GM18907 (cell line): ENCODE results near the gene C2CD5.
A peak's percentile ranks its signal among the peaks of the same experiment; 100 is the strongest.

Source experiments
- ATAC-seq: cut with Tn5 transposase; IDR thresholded peaks from one replicate; pipeline ENCODE4 v1.9.1; 2021; ENCODE audit warnings: mild to moderate bottlenecking, moderate library complexity; ENCODE audit not compliant: unreplicated experiment

C2CD5 gene

DNA sequence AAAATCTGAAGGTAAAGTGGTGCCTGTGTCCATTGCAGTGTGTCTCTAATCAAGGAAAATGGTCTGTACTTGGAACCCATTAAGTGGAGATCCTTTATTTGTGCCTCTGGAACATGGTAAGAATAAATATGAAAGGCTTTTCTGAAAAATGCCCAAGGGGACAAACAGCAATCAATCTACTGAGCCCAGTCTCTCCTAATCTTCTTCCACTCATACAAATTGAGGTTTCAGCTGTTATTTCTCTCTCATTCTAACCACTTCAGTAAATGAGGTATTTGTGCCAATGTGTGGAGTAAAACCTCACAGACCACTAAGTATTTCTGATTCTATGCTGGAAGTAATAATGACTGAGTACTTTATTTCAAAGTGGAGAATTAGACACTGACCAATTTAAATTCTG lies 127.5 kb downstream of the C2CD5 start:
- ATAC-seq: no peak

DNA sequence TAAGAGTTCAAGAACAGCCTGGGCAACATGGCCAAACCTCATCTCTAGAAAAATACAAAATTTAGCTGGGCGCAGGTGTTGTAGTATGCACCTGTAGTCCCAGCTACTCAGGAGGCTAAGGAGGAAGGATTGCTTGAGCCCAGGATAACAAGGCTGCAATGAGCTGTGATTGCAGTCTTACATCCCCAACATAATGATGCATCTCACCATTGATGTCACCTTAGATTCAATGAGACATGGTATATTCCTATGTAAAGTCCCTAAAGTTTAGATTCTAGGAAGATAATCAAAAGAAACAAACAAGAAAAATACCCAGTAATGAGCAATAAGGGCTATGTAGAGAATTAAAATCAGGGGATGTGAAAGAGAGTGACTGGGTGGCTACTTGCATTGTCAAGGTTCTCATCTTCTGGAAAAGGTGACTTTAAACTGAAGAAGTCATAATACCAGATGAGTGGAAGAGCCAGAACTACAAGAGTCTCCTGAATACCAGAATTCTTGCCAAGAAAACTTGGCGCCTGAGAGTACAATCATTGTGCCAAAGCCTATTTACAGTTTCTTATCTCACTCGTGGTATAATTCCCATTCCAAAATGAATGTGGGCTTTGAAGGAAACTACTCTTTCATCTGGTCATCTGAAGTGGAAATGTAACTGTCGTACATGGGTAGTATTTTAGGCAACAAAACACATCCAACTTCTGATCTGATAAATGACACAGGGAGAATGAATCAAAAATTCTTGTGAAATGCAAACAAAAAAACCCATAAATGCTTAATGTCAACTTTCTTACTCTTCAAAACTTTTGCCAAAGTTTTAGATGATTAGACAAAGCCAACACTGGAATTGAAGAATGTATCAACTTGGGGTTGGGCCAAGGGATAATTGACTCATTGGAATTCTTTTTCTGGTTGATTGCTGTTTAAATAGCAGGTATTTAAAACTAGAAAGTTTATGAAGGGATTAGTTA lies 128.7 kb downstream of the C2CD5 start:
- no peak for ATAC-seq

DNA sequence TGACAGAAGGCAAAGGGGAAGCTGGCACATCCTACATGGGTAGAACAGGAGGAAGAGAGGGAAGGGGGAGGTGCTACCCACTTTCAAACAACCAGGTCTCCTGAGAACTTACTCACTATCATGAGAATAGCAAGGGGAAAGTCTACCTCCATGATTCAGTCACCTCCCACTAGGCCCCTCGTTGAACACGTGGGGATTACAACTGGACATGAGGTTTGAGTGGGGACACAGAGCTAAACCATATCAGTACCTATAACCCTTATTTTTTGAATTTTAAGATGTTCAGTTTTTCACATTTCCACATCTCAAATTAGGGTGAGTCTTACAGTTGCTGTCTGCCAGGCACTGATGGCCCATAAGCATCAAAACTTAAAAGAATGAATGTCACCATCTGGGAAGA lies 129.6 kb downstream of the C2CD5 start:
- no peak for ATAC-seq

DNA sequence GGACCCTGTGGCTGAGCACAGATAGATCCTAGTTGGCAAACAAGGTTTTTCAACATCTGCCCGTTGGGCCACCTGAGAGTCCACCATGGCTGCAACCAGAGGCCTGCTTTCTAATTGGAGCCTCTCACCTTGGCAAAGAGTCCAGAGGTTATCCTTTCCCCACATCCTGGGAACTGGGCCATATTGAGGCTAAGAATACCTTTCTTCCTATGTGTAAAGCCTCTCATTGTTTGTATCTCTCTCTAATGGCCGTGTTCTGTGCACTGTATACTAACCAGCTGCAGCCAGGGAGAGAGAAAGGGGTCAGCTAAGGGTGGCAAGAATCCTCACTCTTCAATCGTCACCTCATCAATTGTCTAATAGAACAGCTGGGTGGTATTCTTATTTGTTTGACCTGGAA lies 130.8 kb downstream of the C2CD5 start:
- ATAC-seq: no peak

DNA sequence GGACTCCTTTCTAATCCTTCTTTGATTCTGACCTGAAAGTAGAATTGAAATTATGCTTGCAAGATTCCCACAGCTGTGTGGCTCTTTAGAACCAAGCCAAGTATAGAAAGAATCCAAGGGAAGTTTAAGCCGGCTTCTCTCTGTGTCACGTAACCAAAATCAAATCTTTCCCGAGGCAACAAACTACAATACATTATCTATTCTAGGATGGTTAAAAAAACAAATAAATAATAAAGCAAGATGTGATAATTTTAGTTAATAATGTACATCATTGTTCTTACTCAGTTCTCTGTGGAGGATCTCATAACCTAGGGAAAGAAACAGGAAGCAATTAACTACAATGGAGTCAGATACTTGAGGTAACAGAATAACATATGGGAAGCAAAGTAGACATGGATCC lies 131.8 kb downstream of the C2CD5 start:
- no peak for ATAC-seq

DNA sequence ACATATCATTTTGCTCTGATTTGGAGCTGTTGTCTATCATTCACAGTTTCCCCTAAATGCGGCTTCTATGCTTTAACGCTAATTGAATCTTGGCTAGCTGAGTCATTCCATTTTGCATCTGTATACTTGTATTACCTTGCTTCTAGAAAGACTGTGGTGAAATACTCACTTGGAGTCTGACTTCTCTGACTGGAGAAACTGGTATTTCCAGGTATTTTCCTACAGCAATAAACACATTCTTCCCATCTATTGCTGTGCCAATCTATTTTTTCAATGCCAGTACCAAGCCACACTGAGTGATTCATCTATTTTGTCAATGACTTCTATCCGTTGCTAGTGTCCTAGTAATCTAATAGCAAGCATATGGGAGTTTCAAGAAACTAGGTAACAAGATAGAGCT lies 133.9 kb downstream of the C2CD5 start:
- ATAC-seq: no peak

DNA sequence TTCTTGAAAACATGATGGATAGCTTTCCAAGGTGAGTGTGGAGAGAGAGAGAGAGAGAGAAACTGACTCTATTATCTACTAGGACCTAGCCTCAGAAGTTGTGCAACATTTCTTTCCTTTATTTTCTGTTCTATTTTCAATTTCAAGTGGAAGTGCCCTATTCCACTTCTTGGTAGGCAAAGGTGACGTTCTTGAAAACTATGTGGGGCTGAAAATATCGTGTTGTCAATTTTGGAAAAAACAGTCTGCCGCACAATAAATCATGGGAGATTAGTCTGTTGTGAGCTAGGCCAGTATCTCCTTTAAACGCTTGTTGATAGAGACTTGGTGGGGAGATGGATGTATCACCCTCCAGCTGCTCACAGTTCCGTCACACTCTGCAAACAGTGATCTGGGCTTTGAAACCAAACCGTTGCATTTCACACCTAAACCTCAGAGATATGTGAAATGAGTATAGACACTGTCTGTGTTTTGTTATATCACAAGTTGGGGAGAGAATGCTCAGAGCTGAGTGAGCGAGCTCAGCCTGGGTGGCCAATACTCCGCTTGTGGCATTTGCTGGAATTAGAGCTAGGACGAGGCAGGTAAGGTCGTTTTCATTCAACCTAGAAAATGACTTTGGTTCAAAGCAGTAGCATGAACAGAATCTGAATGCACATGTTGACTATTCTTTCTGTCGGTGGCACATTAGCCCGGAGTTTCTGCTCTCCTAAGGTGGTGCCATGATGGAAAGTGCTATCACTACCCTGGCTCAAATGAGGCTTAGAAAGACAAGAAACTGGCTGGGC lies 134.8 kb downstream of the C2CD5 start:
- ATAC-seq: peak; percentile 96

DNA sequence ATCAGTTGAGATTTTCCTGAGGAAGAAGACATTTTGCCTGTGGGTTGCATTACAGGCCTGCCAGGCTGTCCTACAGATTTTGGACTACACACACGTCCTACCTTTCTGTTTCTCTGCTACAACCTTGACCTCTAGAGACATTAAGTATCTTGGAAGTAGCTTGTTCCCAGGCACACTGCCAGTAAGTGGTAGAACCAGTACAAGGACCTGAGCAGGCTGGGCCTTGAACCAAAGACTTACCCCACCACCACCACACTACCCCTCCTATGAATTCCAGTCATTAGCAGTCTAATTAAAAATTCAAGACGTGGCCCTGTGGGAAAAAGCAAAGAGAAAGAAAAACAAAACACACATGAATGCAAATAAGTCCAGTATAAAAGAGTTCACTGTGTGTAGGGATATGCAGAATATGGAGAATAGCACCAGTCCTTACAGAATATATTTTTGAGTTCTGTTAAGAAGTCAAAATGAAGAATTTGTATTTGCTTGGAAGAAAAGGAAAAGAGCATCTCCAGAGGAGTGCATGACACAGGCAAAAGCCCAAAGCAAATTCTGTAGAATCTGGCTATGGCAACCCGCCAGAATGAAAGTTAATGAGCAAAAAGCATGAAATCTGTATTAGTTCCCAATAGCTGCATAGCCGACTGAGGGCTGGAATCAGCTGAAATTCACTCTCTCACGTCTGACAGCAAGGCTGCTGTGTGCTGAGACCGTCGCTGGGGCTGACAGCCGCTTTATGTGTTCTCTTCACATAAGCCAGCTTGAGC lies 135.5 kb downstream of the C2CD5 start:
- ATAC-seq: no peak

DNA sequence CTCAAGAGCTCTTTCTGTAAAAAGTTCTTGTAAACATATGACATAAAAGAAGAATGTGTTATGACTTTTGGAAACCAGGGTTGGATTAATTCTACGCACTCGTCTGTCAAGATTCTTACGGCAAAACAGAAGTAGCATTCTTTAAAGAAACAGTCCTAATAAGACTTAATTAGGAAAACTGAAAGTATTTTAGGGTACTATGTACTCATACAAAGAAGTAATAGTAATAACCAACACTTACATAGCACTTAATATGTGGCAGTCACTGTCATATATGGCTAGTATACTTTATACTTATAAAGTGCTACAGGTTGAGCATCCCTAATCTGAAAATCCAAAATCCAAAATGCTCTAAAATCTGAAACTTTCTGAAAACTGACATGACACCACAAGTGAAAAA lies 136.9 kb downstream of the C2CD5 start:
- ATAC-seq: no peak

DNA sequence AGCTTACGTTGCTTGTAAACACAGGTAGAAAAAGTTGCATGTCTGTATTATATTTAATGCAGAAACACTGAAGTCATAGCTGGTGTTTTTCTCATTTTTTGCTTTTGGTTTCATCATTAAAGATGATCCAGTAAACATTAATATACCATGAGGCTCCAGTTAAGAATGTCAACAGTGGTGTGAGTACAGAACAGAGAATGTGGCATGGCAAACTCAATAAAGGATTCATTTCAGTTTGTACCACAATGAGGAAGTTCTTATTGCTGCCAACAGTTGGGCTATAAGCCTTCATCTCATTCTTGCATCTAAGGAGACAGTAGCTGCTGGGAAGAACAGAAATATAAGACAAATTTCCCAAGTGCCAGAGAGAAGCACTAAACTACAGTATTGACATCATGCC lies 137.7 kb downstream of the C2CD5 start:
- ATAC-seq: peak; percentile 73

DNA sequence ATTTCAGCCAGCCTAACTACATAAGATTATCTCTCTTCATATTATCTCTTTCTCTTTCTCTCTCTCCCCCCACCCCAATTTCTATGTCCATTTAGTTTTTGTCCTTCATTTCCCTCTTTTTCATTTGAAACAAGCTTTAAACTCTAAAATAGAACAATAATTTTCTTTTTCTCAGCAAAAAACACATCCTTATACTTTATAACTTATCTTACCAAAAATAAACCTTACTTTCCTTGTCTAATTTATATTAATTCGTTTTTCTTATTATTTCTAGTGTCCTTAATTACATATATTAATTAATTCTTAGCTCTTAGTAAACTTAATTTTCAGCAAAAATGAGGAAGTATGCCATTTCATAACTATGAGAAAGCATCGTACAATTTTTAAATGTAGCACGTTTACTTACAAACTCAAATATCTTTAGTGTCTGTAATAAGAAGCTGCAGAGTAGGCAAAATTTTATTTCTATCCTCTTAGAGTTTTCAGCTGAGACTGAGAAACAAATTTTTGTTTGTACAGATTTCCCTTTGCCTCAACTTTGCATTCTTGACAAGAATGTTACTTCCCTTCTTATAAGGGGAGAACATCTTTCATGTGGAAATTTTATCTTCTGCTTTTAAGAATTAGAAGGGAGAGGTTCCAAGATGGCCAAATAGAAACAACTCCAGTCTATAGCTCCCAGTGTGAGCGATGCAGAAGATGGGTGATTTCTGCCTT lies 144.7 kb downstream of the C2CD5 start:
- ATAC-seq: no peak
